ENCODE measurements around the gene SEC22C.

DNA sequence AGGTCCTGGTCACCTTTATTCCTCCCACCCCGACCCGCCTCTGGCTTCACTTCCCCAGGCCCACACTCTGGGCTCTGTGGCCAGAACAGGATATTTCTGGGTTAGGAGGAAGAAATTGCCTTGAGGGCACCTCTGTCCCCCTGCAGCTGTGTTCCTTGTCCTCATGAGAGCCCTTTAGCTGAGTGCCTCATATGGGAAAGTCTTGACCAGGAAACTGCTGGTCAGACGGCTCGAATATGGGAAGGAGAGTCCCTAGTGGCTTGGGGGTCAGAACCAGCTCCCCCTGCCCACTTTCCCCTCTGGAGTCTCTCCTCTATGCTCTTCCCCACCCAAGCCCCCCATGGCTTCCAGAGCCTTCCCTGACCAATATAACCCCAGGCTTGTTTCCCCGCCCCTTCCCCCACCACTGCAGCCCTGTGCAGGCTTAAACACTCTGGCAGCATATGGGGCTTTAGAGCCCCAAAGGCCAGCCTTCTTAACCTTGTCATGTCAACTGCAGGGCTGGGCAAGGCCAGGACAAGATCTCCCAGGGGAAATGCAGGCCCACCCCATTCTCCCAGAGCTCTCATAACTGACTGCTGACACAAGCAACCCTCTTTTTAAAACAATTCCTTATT, 36.4 kb downstream of the SEC22C start:
- TF ChIP-seq, protein P1, sequence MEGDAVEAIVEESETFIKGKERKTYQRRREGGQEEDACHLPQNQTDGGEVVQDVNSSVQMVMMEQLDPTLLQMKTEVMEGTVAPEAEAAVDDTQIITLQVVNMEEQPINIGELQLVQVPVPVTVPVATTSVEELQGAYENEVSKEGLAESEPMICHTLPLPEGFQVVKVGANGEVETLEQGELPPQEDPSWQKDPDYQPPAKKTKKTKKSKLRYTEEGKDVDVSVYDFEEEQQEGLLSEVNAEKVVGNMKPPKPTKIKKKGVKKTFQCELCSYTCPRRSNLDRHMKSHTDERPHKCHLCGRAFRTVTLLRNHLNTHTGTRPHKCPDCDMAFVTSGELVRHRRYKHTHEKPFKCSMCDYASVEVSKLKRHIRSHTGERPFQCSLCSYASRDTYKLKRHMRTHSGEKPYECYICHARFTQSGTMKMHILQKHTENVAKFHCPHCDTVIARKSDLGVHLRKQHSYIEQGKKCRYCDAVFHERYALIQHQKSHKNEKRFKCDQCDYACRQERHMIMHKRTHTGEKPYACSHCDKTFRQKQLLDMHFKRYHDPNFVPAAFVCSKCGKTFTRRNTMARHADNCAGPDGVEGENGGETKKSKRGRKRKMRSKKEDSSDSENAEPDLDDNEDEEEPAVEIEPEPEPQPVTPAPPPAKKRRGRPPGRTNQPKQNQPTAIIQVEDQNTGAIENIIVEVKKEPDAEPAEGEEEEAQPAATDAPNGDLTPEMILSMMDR (IDR thresholded peaks at IDR 0.05): no peak
- no peak for TF ChIP-seq POLR2A (IDR thresholded peaks at IDR 0.05)
